NCI-H524 treated with DMSO at 0.1 percent for 48 hours (cell line): ENCODE results near the gene CDH11.
A peak's percentile ranks its signal among the peaks of the same experiment; 100 is the strongest.

ENCODE experiments used
- DNase-seq: peaks from one replicate; lab custom pipeline; 2025; lab: John Stamatoyannopoulos, UW

Gene CDH11

GRCh38 chr16:64977206-64977920, 144.5 kb downstream of the CDH11 start:
- no peak for DNase-seq

- DNase-seq = no peak
These were observed 146.0 kb downstream of the CDH11 start for GRCh38 chr16:64975821-64976220.

GRCh38 chr16:64974381-64974780, 147.5 kb downstream of the CDH11 start:
- no peak for DNase-seq

GRCh38 chr16:64973171-64973570, 148.7 kb downstream of the CDH11 start:
- no peak for DNase-seq

- DNase-seq = no peak
These were observed 150.7 kb downstream of the CDH11 start for GRCh38 chr16:64971171-64971570.

GRCh38 chr16:64969221-64969620, 152.6 kb downstream of the CDH11 start:
- no peak for DNase-seq

- DNase-seq = no peak
These were observed 153.3 kb downstream of the CDH11 start for GRCh38 chr16:64968539-64968938.

- DNase-seq = no peak
These were observed 157.7 kb downstream of the CDH11 start for GRCh38 chr16:64964126-64964540.

GRCh38 chr16:64962786-64963185, 159.1 kb downstream of the CDH11 start:
- DNase-seq = no peak

GRCh38 chr16:64957246-64957645, 164.6 kb downstream of the CDH11 start:
- DNase-seq = no peak

- no peak for DNase-seq
These were observed 169.7 kb downstream of the CDH11 start for GRCh38 chr16:64952177-64952576.

- DNase-seq = no peak
These were observed 170.7 kb downstream of the CDH11 start for GRCh38 chr16:64951193-64951592.

- no peak for DNase-seq
These were observed 171.1 kb downstream of the CDH11 start for GRCh38 chr16:64950731-64951130.

GRCh38 chr16:64950262-64950661, 171.6 kb downstream of the CDH11 start:
- no peak for DNase-seq

- DNase-seq = no peak
These were observed 173.8 kb downstream of the CDH11 start for GRCh38 chr16:64948056-64948455.

GRCh38 chr16:64947651-64948050, 174.2 kb downstream of the CDH11 start:
- DNase-seq = no peak

GRCh38 chr16:64933885-64934284, 188.0 kb downstream of the CDH11 start:
- no peak for DNase-seq

GRCh38 chr16:64926476-64926875, 195.4 kb downstream of the CDH11 start:
- DNase-seq = no peak

GRCh38 chr16:64925166-64925565, 196.7 kb downstream of the CDH11 start:
- DNase-seq = no peak

GRCh38 chr16:64924086-64924485, 197.8 kb downstream of the CDH11 start:
- DNase-seq = no peak

GRCh38 chr16:64919929-64920607, 201.8 kb downstream of the CDH11 start:
- no peak for DNase-seq

GRCh38 chr16:64919141-64919540, 202.7 kb downstream of the CDH11 start:
- no peak for DNase-seq

GRCh38 chr16:64916051-64916450, 205.8 kb downstream of the CDH11 start:
- no peak for DNase-seq

- peak; percentile 27 for DNase-seq
These were observed 211.5 kb downstream of the CDH11 start for GRCh38 chr16:64910356-64910755.
